Measurements from ENCODE around the gene TREM2. TPM values are rescaled to one million over a fixed set of nuclear protein-coding genes. Genes with fewer than 3 reads are reported as not detected.

TREM2 gene
- total RNA-seq, 1 donor from 2014 or later = 5.2 TPM

GRCh38 chr6:41171908-41172307 is 9.0 kb upstream of the TREM2 start:
- no peaks in the 10 kb centered on the region for H3K27me3 ChIP-seq
- intact Hi-C loops (cut with DNase I) = no loop called here
- H3K9me3 ChIP-seq = no peaks in the 10 kb centered on the region
- TF ChIP-seq POLR2AphosphoS5 (IDR thresholded peaks at IDR 0.05; ENCODE audit: insufficient read depth in 1 of 2, low read depth in 1 of 2) = no peak
- TF ChIP-seq, protein P1, sequence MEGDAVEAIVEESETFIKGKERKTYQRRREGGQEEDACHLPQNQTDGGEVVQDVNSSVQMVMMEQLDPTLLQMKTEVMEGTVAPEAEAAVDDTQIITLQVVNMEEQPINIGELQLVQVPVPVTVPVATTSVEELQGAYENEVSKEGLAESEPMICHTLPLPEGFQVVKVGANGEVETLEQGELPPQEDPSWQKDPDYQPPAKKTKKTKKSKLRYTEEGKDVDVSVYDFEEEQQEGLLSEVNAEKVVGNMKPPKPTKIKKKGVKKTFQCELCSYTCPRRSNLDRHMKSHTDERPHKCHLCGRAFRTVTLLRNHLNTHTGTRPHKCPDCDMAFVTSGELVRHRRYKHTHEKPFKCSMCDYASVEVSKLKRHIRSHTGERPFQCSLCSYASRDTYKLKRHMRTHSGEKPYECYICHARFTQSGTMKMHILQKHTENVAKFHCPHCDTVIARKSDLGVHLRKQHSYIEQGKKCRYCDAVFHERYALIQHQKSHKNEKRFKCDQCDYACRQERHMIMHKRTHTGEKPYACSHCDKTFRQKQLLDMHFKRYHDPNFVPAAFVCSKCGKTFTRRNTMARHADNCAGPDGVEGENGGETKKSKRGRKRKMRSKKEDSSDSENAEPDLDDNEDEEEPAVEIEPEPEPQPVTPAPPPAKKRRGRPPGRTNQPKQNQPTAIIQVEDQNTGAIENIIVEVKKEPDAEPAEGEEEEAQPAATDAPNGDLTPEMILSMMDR (IDR thresholded peaks at IDR 0.05) = no peak
- TF ChIP-seq POLR2A (IDR thresholded peaks at IDR 0.05) = no peak
- peak in 1 of 2 donors; percentile 13 for DNase-seq (ENCODE audit: extremely low spot score in 2 of 2)
- H3K4me3 ChIP-seq = no peak overlapping the region
- no peaks in the 10 kb centered on the region for H3K36me3 ChIP-seq
- H3K27ac ChIP-seq = no peak overlapping the region
- H3K4me1 ChIP-seq = no peaks in the 10 kb centered on the region

- Histone ChIP-seq H3K27me3 (no peaks in the 10 kb centered on the region), H3K4me3 (no peak overlapping the region), H3K9me3 (no peaks in the 10 kb centered on the region), H3K4me1 (no peaks in the 10 kb centered on the region), H3K27ac (no peak overlapping the region), H3K36me3 (no peaks in the 10 kb centered on the region)
- peak; percentile 64 to 79 for DNase-seq (ENCODE audit: extremely low spot score in 2 of 2)
- intact Hi-C loops (cut with DNase I) = no loop called here
- TF ChIP-seq POLR2AphosphoS5 (IDR thresholded peaks at IDR 0.05; ENCODE audit: insufficient read depth in 1 of 2, low read depth in 1 of 2) = no peak
Observed at GRCh38 chr6:41170547-41171160, 7.7 kb upstream of the TREM2 start.

- Histone ChIP-seq H3K27me3 (no peaks in the 10 kb centered on the region), H3K9me3 (no peaks in the 10 kb centered on the region), H3K27ac (no peak overlapping the region), H3K4me1 (no peaks in the 10 kb centered on the region), H3K36me3 (no peaks in the 10 kb centered on the region), H3K4me3 (no peak overlapping the region)
- TF ChIP-seq POLR2AphosphoS5 (IDR thresholded peaks at IDR 0.05; ENCODE audit: insufficient read depth in 1 of 2, low read depth in 1 of 2) = no peak
- TF ChIP-seq, protein P1 (IDR thresholded peaks at IDR 0.05) = no peak
- no peak for TF ChIP-seq POLR2A (IDR thresholded peaks at IDR 0.05)
- intact Hi-C loops (cut with DNase I) = no loop called here
- DNase-seq (ENCODE audit: extremely low spot score in 2 of 2) = peak; percentile 44 to 88
Observed at GRCh38 chr6:41167173-41167963, 4.5 kb upstream of the TREM2 start.

GRCh38 chr6:41164551-41165120 is 1.7 kb upstream of the TREM2 start:
- no peaks in the 10 kb centered on the region for H3K36me3 ChIP-seq
- H3K27me3 ChIP-seq = no peaks in the 10 kb centered on the region
- no peaks in the 10 kb centered on the region for H3K9me3 ChIP-seq
- no peaks in the 10 kb centered on the region for H3K4me1 ChIP-seq
- no peak overlapping the region for H3K27ac ChIP-seq
- no peak for TF ChIP-seq POLR2A (IDR thresholded peaks at IDR 0.05)
- no peak for TF ChIP-seq POLR2AphosphoS5 (IDR thresholded peaks at IDR 0.05; ENCODE audit: insufficient read depth in 1 of 2, low read depth in 1 of 2)
- TF ChIP-seq, protein P1 (IDR thresholded peaks at IDR 0.05) = no peak
- intact Hi-C loops (cut with DNase I) = no loop called here
- DNase-seq (ENCODE audit: extremely low spot score in 2 of 2) = no peak
- H3K4me3 ChIP-seq = no peak overlapping the region

GRCh38 chr6:41163419-41163717 is 452 bp upstream of the TREM2 start:
- no peaks in the 10 kb centered on the region for H3K36me3 ChIP-seq
- intact Hi-C loops (cut with DNase I) = no loop called here
- no peak overlapping the region for H3K27ac ChIP-seq
- H3K4me1 ChIP-seq = no peaks in the 10 kb centered on the region
- no peak overlapping the region for H3K4me3 ChIP-seq
- H3K9me3 ChIP-seq = no peaks in the 10 kb centered on the region
- no peaks in the 10 kb centered on the region for H3K27me3 ChIP-seq
- TF ChIP-seq POLR2AphosphoS5 (IDR thresholded peaks at IDR 0.05; ENCODE audit: insufficient read depth in 1 of 2, low read depth in 1 of 2) (no peak), POLR2A (IDR thresholded peaks at IDR 0.05) (no peak)
- TF ChIP-seq, protein P1 (IDR thresholded peaks at IDR 0.05) = no peak
- DNase-seq (ENCODE audit: extremely low spot score in 2 of 2) = no peak
